Heart right ventricle (tissue), 16 donors: ENCODE data around the gene SP2. TPM values are rescaled to one million over a fixed set of nuclear protein-coding genes. Genes with fewer than 3 reads are reported as not detected.

Experiments used
- ATAC-seq, 8 donors: fragments of 200-7000 bp; cut with Tn5 transposase; one replicate each; pipeline ENCODE4 v1.9.1; 2020; ENCODE audit warnings: mild to moderate bottlenecking in 8 of 8, moderate library complexity in 8 of 8, moderate number of reproducible peaks in 1 of 8
- DNase-seq, 2 donors: peaks; one replicate each; pipeline ENCODE4 v3.0.0-alpha.2; 2020
- H3K27ac ChIP-seq, 10 donors: fragments of 200-600 bp; sonication (generic) in 2 of 10; one replicate each; pipeline versions ENCODE4 v1.5.0 to v1.8.0; 2020 to 2022; ENCODE audit warnings: mild to moderate bottlenecking in 3 of 10
- H3K27me3 ChIP-seq, 7 donors: fragments of 200-600 bp; one replicate each; pipeline ENCODE4 v1.8.0; 2021 to 2022; ENCODE audit warnings: mild to moderate bottlenecking in 2 of 7
- H3K36me3 ChIP-seq, 9 donors: fragments of 200-600 bp; sonication (generic) in 1 of 9; one replicate each; pipeline versions ENCODE4 v1.5.0 to v1.8.0; 2020 to 2022; ENCODE audit warnings: mild to moderate bottlenecking in 2 of 9
- H3K4me1 ChIP-seq, 9 donors: fragments of 200-600 bp; sonication (generic) in 1 of 9; one replicate each; pipeline versions ENCODE4 v1.5.0 to v1.8.0; 2020 to 2022; ENCODE audit warnings: mild to moderate bottlenecking in 4 of 9
- H3K4me3 ChIP-seq, 10 donors: fragments of 200-600 bp; sonication (generic) in 2 of 10; one replicate each; pipeline versions ENCODE4 v1.5.0 to v1.8.0; 2020 to 2022; ENCODE audit warnings: mild to moderate bottlenecking in 7 of 10, moderate library complexity in 2 of 10
- H3K9me3 ChIP-seq, 11 donors: fragments of 200-600 bp in 10 of 11; sonication (generic) in 2 of 11; one replicate each; pipeline versions ENCODE4 v1.5.0 to v1.8.0; 2013 to 2022; ENCODE audit warnings: mild to moderate bottlenecking in 2 of 11, control low read depth in 1 of 11, moderate library complexity in 1 of 11
- WGBS, 2 donors: extraction: QIAGEN DNeasy Blood & Tissue Kit; methylation state at CpG; one replicate each; pipeline ENCODE4 v1.1.7; 2013; ENCODE audit warnings: inconsistent platforms in 1 of 2; 5-methylcytosine and 5-hydroxymethylcytosine counted together
- intact Hi-C, 10 donors: fragments of 100-400 bp; cut with DNase I; formaldehyde crosslinking; loops; one replicate each; pipeline versions ENCODE4 v1.11.1 to v1.14.2; 2022
- polyA plus RNA-seq, 2 donors: library from polyadenylated mRNA; stranded (reverse); fragments of 200-250 nt; gene quantifications; one replicate each; pipeline ENCODE4 v1.2.3, GENCODE V29; 2013
- total RNA-seq, 10 donors: library from RNA; stranded (reverse); fragmentation: NEBNext Ultra II Directional in 3 of 10; extraction: Animal tissue kit (Norgen Biotek cat#: 25700) in 3 of 10; gene quantifications; one replicate each; pipeline versions ENCODE4 v1.2.1 to v1.2.4, GENCODE V29; 2021 to 2023
- TF ChIP-seq, protein P1 (sequence below), 9 donors: fragments of 200-600 bp; sonication (generic) in 2 of 9; IDR thresholded peaks; one replicate each; pipeline versions ENCODE4 v1.5.0 to v1.8.0; 2021 to 2022; ENCODE audit warnings: antibody characterized with exemption in 9 of 9, mild to moderate bottlenecking in 5 of 9, moderate library complexity in 1 of 9
- donor health status: Arrhythmogenic right ventricular cardiomyopathy.
- donor health status: ischemic (EF 13 %, LVEDD 7.1; RV severe dilation, severe dysfunction).
- donor health status: healthy with polysubstance abuse.
- donor health status: DM: no; HTN: yes; CAD: no.
- donor health status: DM: no; HTN: no; CAD: no.
- donor health status: ischemic (EF 25% LVEDD 6.9; RV normal size, moderate dysfunction).
- donor health status: ischemic (EF 25% LVEDD 5.7; RV mildly dilated, moderate dysfunction).
- donor health status: healthy.
- donor health status: DM: yes; HTN: yes; CAD: no.
- donor health status: Ischemic cardiomyopathy.
- donor health status: ischemic (EF 35%, LVEDD 5.7; RV mildly dilated, moderate dysfunction).
- donor health status: nonischemic (EF 11% LVEDD 7.7; RV severe dilation, severe dysfunction).
- donor health status: DM: yes; HTN: yes; CAD: no.
- donor health status: PGD.
- donor health status: ischemic (EF 29% LVEDD 5.4; RV normal size, mild dysfunction).
- donor health status: nonischemic (EF 23%, LVEDD 6.1; RV moderate dilation, normal function).

SP2 gene
- total and polyA plus RNA-seq, 12 donors = 4.3 to 18.3 (median 15.8) TPM

GRCh38 chr17:47915776-47916398 is 19.9 kb downstream of the SP2 start:
- H3K4me1 ChIP-seq = peaks cover 8 to 41% (median 24%) of the 10 kb centered on the region in 9 donors
- no peaks in the 10 kb centered on the region for H3K9me3 ChIP-seq
- no peak overlapping the region for H3K4me3 ChIP-seq
- intact Hi-C loops = no loop called here
- no peaks in the 10 kb centered on the region for H3K27me3 ChIP-seq
- TF ChIP-seq, protein P1, sequence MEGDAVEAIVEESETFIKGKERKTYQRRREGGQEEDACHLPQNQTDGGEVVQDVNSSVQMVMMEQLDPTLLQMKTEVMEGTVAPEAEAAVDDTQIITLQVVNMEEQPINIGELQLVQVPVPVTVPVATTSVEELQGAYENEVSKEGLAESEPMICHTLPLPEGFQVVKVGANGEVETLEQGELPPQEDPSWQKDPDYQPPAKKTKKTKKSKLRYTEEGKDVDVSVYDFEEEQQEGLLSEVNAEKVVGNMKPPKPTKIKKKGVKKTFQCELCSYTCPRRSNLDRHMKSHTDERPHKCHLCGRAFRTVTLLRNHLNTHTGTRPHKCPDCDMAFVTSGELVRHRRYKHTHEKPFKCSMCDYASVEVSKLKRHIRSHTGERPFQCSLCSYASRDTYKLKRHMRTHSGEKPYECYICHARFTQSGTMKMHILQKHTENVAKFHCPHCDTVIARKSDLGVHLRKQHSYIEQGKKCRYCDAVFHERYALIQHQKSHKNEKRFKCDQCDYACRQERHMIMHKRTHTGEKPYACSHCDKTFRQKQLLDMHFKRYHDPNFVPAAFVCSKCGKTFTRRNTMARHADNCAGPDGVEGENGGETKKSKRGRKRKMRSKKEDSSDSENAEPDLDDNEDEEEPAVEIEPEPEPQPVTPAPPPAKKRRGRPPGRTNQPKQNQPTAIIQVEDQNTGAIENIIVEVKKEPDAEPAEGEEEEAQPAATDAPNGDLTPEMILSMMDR (IDR thresholded peaks at IDR 0.05) = no peak
- 49 to 54% methylated on average over 12 of the region's 12 CpGs for WGBS, 2 donors
- ATAC-seq (peak in 7 of 8 donors; percentile 33 to 79 (median 65)), DNase-seq (peak; percentile 42 to 69)
- peaks cover 0 to 50% (median 3%) of the 10 kb centered on the region in 9 donors for H3K36me3 ChIP-seq
- peak overlapping the region in 9 of 10 donors; percentile 23 to 83 (median 55) for H3K27ac ChIP-seq

DNA sequence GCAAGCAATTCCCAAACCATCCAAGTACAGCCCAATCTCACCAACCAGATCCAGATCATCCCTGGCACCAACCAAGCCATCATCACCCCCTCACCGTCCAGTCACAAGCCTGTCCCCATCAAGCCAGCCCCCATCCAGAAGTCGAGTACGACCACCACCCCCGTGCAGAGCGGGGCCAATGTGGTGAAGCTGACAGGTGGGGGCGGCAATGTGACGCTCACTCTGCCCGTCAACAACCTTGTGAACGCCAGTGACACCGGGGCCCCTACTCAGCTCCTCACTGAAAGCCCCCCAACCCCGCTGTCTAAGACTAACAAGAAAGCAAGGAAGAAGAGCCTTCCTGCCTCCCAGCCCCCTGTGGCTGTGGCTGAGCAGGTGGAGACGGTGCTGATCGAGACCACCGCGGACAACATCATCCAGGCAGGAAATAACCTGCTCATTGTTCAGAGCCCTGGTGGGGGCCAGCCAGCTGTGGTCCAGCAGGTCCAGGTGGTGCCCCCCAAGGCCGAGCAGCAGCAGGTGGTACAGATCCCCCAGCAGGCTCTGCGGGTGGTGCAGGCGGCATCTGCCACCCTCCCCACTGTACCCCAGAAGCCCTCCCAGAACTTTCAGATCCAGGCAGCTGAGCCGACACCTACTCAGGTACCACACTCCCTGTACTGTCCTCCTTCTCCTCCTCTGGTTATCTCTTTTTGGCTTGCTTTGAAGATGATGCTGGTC is 20.6 kb downstream of the SP2 start:
- H3K27ac ChIP-seq = peak overlapping the region in 9 of 10 donors; percentile 23 to 83 (median 55)
- no peaks in the 10 kb centered on the region for H3K9me3 ChIP-seq
- DNase-seq (no peak), ATAC-seq (peak in 2 of 8 donors; percentile 4 to 44)
- peaks cover 0 to 58% (median 3%) of the 10 kb centered on the region in 9 donors for H3K36me3 ChIP-seq
- intact Hi-C loops = no loop called here
- no peak overlapping the region for H3K4me3 ChIP-seq
- H3K4me1 ChIP-seq = peaks cover 8 to 41% (median 24%) of the 10 kb centered on the region in 9 donors
- H3K27me3 ChIP-seq = no peaks in the 10 kb centered on the region
- WGBS, 2 donors = 89 to 92% methylated on average over 18 to 19 of the region's 19 CpGs
- TF ChIP-seq, protein P1 (IDR thresholded peaks at IDR 0.05) = no peak

DNA sequence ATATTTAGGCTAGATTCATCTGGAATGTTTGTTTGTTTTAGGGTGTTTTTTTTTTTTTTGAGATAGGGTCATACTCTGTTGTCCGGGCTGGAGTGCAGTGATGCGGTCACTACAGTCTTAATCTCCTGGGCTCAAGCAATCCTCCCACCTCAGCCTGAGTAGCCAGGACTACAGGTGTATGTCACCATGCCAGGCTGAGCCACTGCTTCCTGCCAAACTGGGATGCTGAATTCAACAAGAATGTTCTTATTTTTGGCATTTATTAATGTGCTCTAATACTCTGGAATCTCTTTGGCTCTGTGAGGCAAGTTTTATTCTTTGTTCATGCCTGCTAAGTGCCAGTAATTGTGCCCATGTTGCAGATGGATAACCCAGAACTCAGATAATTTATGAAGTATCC is 21.5 kb downstream of the SP2 start:
- TF ChIP-seq, protein P1 (IDR thresholded peaks at IDR 0.05) = no peak
- H3K9me3 ChIP-seq = no peaks in the 10 kb centered on the region
- H3K4me1 ChIP-seq = peaks cover 8 to 41% (median 24%) of the 10 kb centered on the region in 9 donors
- intact Hi-C loops = no loop called here
- WGBS, 2 donors = 69 to 89% methylated on average over 2 of the region's 2 CpGs
- peak overlapping the region in 1 of 10 donors; percentile 41 for H3K27ac ChIP-seq
- ATAC-seq (no peak), DNase-seq (no peak)
- H3K27me3 ChIP-seq = no peaks in the 10 kb centered on the region
- H3K4me3 ChIP-seq = no peak overlapping the region
- H3K36me3 ChIP-seq = peaks cover 0 to 63% (median 7%) of the 10 kb centered on the region in 9 donors

DNA sequence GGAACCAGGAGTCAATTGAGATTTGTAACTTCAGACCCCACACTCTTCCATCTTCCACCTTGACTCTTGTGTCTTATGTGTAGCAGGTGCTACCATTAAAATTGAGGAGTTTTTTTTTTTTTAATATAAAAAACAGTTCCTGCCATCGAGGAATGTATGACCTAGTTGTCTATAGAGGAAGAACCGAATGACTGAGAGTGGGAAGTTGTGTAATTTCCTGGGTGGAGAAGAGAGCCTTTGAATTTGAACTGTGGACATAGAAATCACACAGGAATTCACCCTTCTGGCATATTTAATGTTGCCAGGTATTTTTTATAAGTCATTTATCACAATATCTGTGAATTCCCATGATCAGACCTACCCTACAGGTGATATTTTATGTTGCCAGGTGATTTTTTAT is 22.0 kb downstream of the SP2 start:
- ATAC-seq (no peak), DNase-seq (no peak)
- peak overlapping the region in 1 of 10 donors; percentile 41 for H3K27ac ChIP-seq
- H3K27me3 ChIP-seq = no peaks in the 10 kb centered on the region
- no peak overlapping the region for H3K4me3 ChIP-seq
- WGBS, 2 donors = 49 to 62% methylated on average over 2 of the region's 2 CpGs
- H3K36me3 ChIP-seq = peaks cover 0 to 68% (median 7%) of the 10 kb centered on the region in 9 donors
- TF ChIP-seq, protein P1 (IDR thresholded peaks at IDR 0.05) = no peak
- intact Hi-C loops = no loop called here
- no peaks in the 10 kb centered on the region for H3K9me3 ChIP-seq
- peaks cover 8 to 41% (median 24%) of the 10 kb centered on the region in 9 donors for H3K4me1 ChIP-seq
